H7 (cell line): ENCODE measurements around the gene LYPD1. TPM values are rescaled to one million over a fixed set of nuclear protein-coding genes. Genes with fewer than 3 reads are reported as not detected.

Experiments used
- DNase-seq: peaks from one replicate; pipeline ENCODE4 v3.0.0; 2012
- H3K27me3 ChIP-seq: 2 replicates; pipeline ENCODE4 v1.6.0; 2011; ENCODE audit warnings: mild to moderate bottlenecking, low read length; ENCODE audit not compliant: control insufficient read depth, insufficient read depth
- H3K36me3 ChIP-seq: replicated peaks from 2 replicates; pipeline ENCODE4 v1.5.1; 2011; ENCODE audit warnings: low read length; ENCODE audit not compliant: control insufficient read depth, insufficient read depth
- H3K4me3 ChIP-seq: 2 replicates; pipeline ENCODE4 v1.5.1; 2011; ENCODE audit warnings: low read depth, mild to moderate bottlenecking, control low read depth, low read length, moderate library complexity; ENCODE audit not compliant: insufficient read depth
- total RNA-seq: library from RNA; depleted of rRNA; stranded (reverse); fragments of >200 nt; shearing (Covaris generic); gene quantifications from 2 replicates; pipeline ENCODE4 v1.2.3, GENCODE V29; 2014

The LYPD1 gene
- total RNA-seq, 1 experiment from 2014 or later, result 5.7 TPM

DNA sequence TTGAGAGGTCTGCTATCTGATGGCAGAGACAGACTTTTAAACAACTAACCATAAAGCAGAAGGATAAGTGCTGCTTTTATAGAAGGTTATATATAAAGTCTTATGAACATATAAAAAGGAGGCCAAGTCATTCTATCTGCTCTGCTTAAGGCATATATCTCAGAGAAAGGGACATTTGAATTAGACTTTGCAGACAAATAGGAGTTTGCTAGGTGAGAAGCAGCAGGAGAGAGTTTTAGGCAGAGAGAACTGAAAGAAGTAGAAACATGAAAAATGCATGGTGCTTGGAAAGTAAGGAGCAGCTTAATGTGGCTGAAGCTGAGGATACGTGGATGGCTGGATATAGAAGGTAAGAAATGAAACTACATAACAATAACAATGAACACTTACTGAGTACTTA, 65.4 kb downstream of the LYPD1 start:
- H3K4me3 ChIP-seq, result no peak overlapping the region
- no peaks in the 10 kb centered on the region for H3K27me3 ChIP-seq
- no peak for DNase-seq
- no peaks in the 10 kb centered on the region for H3K36me3 ChIP-seq

DNA sequence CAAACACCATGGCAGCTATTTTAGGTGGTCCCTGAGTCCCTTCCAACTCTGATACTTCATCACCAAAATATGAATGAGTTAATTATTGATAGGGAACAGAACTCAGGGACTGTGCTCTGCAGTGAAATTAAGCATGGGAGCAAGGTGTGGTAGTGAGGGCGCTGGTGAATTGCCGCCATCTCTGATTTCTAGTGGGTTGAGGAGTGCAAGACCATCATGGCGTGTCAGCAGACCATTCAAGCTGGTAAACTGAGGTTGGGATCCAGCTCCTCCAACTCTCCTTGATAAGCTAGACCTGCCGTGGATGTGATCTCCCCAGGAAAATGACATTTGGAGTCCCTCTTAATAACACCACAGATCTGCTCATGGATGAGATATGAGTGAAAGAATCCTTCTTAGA, 70.4 kb downstream of the LYPD1 start:
- Histone ChIP-seq H3K27me3 (no peaks in the 10 kb centered on the region), H3K36me3 (no peaks in the 10 kb centered on the region), H3K4me3 (no peak overlapping the region)
- DNase-seq, result no peak

DNA sequence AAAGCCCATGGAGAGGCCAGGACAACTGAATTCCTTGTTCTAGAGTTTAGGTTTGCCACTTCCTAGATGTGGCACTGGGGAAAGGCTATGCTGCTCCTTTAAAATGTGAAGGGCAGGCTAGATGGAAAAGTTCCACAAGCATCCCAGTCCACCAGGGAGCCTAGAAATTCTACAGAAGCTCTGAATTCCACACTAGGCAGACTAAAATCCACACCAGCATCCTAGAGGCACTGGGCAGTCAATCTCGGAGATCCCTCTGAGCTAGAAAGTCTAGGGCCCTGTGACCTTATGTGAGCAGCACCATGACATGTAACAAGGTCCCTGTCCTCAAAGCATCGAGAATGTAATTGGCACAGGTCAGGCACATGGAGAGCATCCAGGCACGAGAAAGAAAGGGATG, 71.5 kb downstream of the LYPD1 start:
- Histone ChIP-seq H3K4me3 (no peak overlapping the region), H3K36me3 (no peaks in the 10 kb centered on the region), H3K27me3 (no peaks in the 10 kb centered on the region; the same call in 1 of the 2 replicates)
- no peak for DNase-seq

DNA sequence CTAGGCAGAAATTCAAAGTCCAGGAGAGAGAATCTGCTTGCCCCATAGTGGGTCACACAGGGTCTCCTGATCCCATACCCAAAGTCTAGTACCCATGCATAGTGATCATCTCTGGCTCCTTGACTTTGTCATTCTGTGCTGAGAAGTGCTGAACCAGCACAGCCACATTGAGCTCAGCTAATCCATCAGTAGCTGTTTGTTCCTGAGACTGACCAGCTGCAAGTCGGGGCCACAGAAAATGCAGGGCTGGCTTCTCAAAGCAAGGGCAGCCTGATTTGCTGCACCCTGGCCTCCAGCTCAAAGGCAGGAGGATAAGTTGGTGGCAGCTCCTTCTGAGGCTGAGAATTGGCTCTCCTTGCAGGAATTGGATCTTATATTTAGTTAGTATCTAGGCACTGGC, 72.2 kb downstream of the LYPD1 start:
- H3K4me3 ChIP-seq, result no peak overlapping the region
- DNase-seq, result no peak
- no peaks in the 10 kb centered on the region for H3K36me3 ChIP-seq
- H3K27me3 ChIP-seq, result no peaks in the 10 kb centered on the region; the same call in 1 of the 2 replicates

DNA sequence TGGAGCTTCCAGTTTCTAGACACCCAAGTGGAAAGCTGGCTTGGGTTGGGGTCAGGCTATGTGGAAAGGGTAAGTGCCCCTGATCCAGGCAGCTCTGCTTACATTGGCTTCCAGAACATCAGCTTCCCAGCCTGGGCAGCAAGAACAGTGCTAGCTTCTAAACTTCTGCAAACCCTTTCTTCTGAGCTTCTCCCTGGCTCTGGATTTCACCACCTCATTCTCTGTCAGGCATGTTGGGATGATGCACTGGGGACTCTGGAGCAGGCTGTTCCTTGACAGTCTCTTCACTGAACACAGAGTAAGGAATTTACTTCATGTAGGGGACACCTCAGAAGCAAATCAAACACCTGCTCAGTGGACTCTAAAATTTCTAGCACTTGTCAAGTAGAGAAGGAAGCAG, 72.8 kb downstream of the LYPD1 start:
- no peaks in the 10 kb centered on the region for H3K36me3 ChIP-seq
- DNase-seq, result no peak
- H3K4me3 ChIP-seq, result no peak overlapping the region
- H3K27me3 ChIP-seq, result no peaks in the 10 kb centered on the region; the same call in 1 of the 2 replicates

DNA sequence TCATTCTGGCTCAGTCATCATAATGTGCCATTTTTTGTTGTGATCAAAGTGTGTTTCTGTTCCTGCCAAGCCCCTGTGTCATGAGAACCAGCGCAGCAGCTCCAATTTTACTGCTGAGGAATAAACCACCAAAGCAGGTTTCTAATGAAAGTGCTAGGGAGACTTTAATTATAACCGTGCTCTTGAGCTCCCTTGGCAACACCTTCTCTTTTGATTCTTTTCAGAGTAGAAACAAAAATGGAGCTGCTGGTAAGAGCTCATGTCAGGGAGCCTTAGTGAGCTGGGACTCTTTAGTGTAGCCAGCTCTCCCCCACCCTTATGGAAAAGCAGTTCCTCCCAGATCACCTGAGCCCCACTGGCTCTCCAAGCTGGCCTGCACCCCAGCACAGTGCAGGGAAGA, 74.3 kb downstream of the LYPD1 start:
- H3K4me3 ChIP-seq, result no peak overlapping the region
- no peaks in the 10 kb centered on the region; the same call in 1 of the 2 replicates for H3K27me3 ChIP-seq
- DNase-seq, result no peak
- H3K36me3 ChIP-seq, result no peaks in the 10 kb centered on the region

DNA sequence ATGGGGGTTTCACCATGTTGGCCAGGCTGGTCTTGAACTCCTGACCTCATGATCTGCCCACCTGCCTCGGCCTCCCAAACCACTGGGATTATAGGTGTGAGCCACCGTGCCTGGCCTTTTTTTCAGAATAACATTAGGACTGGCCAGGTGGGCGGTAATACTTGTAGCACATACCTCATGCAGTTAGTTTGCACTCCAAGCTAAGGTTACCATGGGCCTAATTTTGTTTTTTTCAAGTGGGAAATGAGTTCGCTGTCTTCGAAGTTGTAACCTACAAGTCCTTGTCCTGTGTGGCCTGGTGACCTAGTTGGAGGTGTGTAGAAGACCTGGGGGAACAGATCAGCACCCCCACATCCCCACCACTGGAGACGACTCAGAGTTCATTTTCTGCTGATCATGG, 74.8 kb downstream of the LYPD1 start:
- Histone ChIP-seq H3K27me3 (no peaks in the 10 kb centered on the region; the same call in 1 of the 2 replicates), H3K4me3 (no peak overlapping the region), H3K36me3 (no peaks in the 10 kb centered on the region)
- no peak for DNase-seq
